Endothelial cell of umbilical vein (primary cell): ENCODE results near the gene PRR14. TPM values are rescaled to one million over a fixed set of nuclear protein-coding genes. Genes with fewer than 3 reads are reported as not detected.
"Not testable (repeated sequence)": the region's sequence is repeated elsewhere in the genome, so short reads cannot be mapped to it uniquely, and the experiment has no call there.

Experiments
- BruUV-seq: library from RNA; stranded (reverse); fragments of 400-500 nt; replicated peaks from 2 replicates; lab custom pipeline; 2021; lab: Mats Ljungman, UMichigan
- CTCF ChIA-PET: fragments of 300-600, 350-600 bp; sonication (Branson Sonifier 250); formaldehyde crosslinking; loops from one replicate; lab custom pipeline; 2021; ENCODE audit warnings: antibody characterized with exemption, inconsistent platforms; lab: Charles Lee
- POLR2A ChIA-PET: fragments of 300-600, 350-600 bp; sonication (Branson Sonifier 250); formaldehyde crosslinking; loops from one replicate; lab custom pipeline; 2021; ENCODE audit warnings: antibody characterized with exemption, inconsistent platforms; lab: Charles Lee
- DNase-seq: peaks from one replicate; pipeline ENCODE4 v3.0.0-alpha.2; 2011; ENCODE audit warnings: low read depth, low spot score
- FAIRE-seq: peaks from 2 replicates; lab custom pipeline; 2011; peaks lifted over from hg19 to GRCh38; lab: Jason Lieb, UNC
- H2AFZ ChIP-seq: 2 replicates; pipeline ENCODE4 v1.6.0; 2012; ENCODE audit warnings: low read depth, low read length, control low read depth, inconsistent platforms
- H3K27ac ChIP-seq: 2 replicates; pipeline ENCODE4 v1.5.1; 2011; ENCODE audit warnings: low read depth, mild to moderate bottlenecking, control low read depth, low read length, moderate library complexity; ENCODE audit not compliant: insufficient read depth
- H3K27me3 ChIP-seq, 2 experiments: 2 replicates each; pipeline versions ENCODE4 v1.6.0 to v1.6.1; 2011; ENCODE audit warnings: low read length in 2 of 2, mixed read lengths in 1 of 2; ENCODE audit not compliant: control insufficient read depth in 2 of 2, insufficient read depth in 2 of 2
- H3K36me3 ChIP-seq, 2 experiments: 2 replicates in 1 of 2; 3 replicates in 1 of 2; pipeline ENCODE4 v1.5.1; 2011; ENCODE audit warnings: low read length in 2 of 2, mild to moderate bottlenecking in 1 of 2, moderate library complexity in 1 of 2; ENCODE audit not compliant: control insufficient read depth in 2 of 2, insufficient read depth in 2 of 2; ENCODE audit errors: extremely low read depth in 1 of 2
- H3K4me1 ChIP-seq: 3 replicates; pipeline ENCODE4 v1.5.1; 2011; ENCODE audit warnings: mild to moderate bottlenecking, low read length; ENCODE audit not compliant: control insufficient read depth, insufficient read depth; ENCODE audit errors: extremely low read depth
- H3K4me2 ChIP-seq: 2 replicates; pipeline ENCODE4 v1.6.1; 2011; ENCODE audit warnings: low read length, control low read depth, mixed read lengths; ENCODE audit not compliant: insufficient read depth
- H3K4me3 ChIP-seq, 3 experiments: fragments of 200-600 bp in 1 of 3; sonication (generic), shearing (Covaris generic) in 1 of 3; replicated peaks in 1 of 3; 2 replicates each; pipeline ENCODE4 v1.5.1; 2011 to 2016; ENCODE audit warnings: control low read depth in 3 of 3, low read length in 3 of 3, mild to moderate bottlenecking in 2 of 3, inconsistent platforms in 1 of 3, low read depth in 1 of 3, moderate library complexity in 1 of 3; ENCODE audit not compliant: insufficient read depth in 1 of 3
- H3K79me2 ChIP-seq: 2 replicates; pipeline ENCODE4 v1.6.0; 2012; ENCODE audit warnings: low read length, inconsistent platforms; ENCODE audit not compliant: control insufficient read depth, insufficient read depth
- H3K9ac ChIP-seq: replicated peaks from 2 replicates; pipeline ENCODE3; 2011; ENCODE audit warnings: low read length, control low read depth; ENCODE audit not compliant: insufficient read depth; ENCODE audit errors: extremely low read depth
- H3K9me1 ChIP-seq: replicated peaks from 3 replicates; pipeline ENCODE4 v1.6.0; 2011; ENCODE audit warnings: mild to moderate bottlenecking, low read length; ENCODE audit not compliant: control insufficient read depth, insufficient read depth; ENCODE audit errors: extremely low read depth
- H3K9me3 ChIP-seq: replicated peaks from 2 replicates; pipeline ENCODE4 v1.5.1; 2012; ENCODE audit warnings: low read length, inconsistent platforms; ENCODE audit not compliant: control insufficient read depth, insufficient read depth
- H4K20me1 ChIP-seq: replicated peaks from 2 replicates; pipeline ENCODE3; 2011; ENCODE audit warnings: mild to moderate bottlenecking, low read length; ENCODE audit not compliant: control insufficient read depth, insufficient read depth; ENCODE audit errors: extremely low read depth
- CTCF ChIP-seq, 2 donors: IDR thresholded peaks; 1 replicate in 1 of 2; 2 replicates in 1 of 2; pipeline ENCODE4 v1.5.1; 2011; ENCODE audit warnings: low read length in 2 of 2, mild to moderate bottlenecking in 2 of 2, moderate library complexity in 2 of 2, control low read depth in 1 of 2, inconsistent platforms in 1 of 2, low read depth in 1 of 2; ENCODE audit not compliant: insufficient read depth in 1 of 2; ENCODE audit errors: extremely low read depth in 1 of 2
- EZH2 ChIP-seq: IDR thresholded peaks from 2 replicates; pipeline ENCODE4 v1.6.1; 2012; ENCODE audit warnings: borderline replicate concordance, low read depth, mild to moderate bottlenecking, moderate library complexity, low read length, inconsistent platforms; ENCODE audit not compliant: severe bottlenecking
- FOS ChIP-seq: IDR thresholded peaks from 2 replicates; pipeline ENCODE4 v1.6.1; 2011; ENCODE audit warnings: mild to moderate bottlenecking, low read length, moderate library complexity, borderline replicate concordance; ENCODE audit not compliant: insufficient read depth
- GATA2 ChIP-seq: IDR thresholded peaks from 2 replicates; pipeline ENCODE4 v1.7.0; 2011; ENCODE audit warnings: low read depth, mild to moderate bottlenecking, moderate library complexity, mixed read lengths, low read length; ENCODE audit not compliant: insufficient read length, insufficient read depth
- JUN ChIP-seq: IDR thresholded peaks from 2 replicates; pipeline ENCODE4 v1.6.1; 2011; ENCODE audit warnings: borderline replicate concordance, low read depth; ENCODE audit not compliant: insufficient read length, insufficient read depth
- MAX ChIP-seq: IDR thresholded peaks from 2 replicates; pipeline ENCODE4 v1.6.1; 2011; ENCODE audit not compliant: insufficient read depth, insufficient read length
- MYC ChIP-seq: IDR thresholded peaks from one replicate; pipeline ENCODE4 v1.6.1; 2011; ENCODE audit warnings: mild to moderate bottlenecking, low read depth, low read length
- POLR2A ChIP-seq: IDR thresholded peaks from 2 replicates; pipeline ENCODE4 v1.6.1; 2012; ENCODE audit warnings: low read depth, mild to moderate bottlenecking, control low read depth, low read length
- POLR2AphosphoS5 ChIP-seq: IDR thresholded peaks from 2 replicates; pipeline ENCODE4 v1.6.1; 2012; ENCODE audit warnings: low read depth, mild to moderate bottlenecking, control low read depth, low read length, moderate library complexity; ENCODE audit not compliant: insufficient read depth
- dilution Hi-C: fragments of 300-500 bp; cut with MboI; formaldehyde crosslinking; loops from one replicate; pipeline ENCODE4 v1.15.0; 2019; ENCODE audit warnings: low sequenced_read_pairs; ENCODE audit not compliant: extremely low pct_ligation_motif_present
- intact Hi-C: fragments of 100-400 bp; cut with micrococcal nuclease; formaldehyde crosslinking; loops from one replicate; pipeline ENCODE4 v1.10.0; 2022
- polyA plus RNA-seq, 4 experiments: library from polyadenylated mRNA; depleted of rRNA in 3 of 4; stranded (reverse) in 3 of 4; unstranded in 1 of 4; fragments of >200 nt; gene quantifications; 2 replicates each; pipeline versions ENCODE4 v1.2.1 to v1.2.3, GENCODE V29; 2011 to 2012; ENCODE audit warnings: missing spikeins in 1 of 4
- total RNA-seq: library from RNA; stranded (reverse); gene quantifications from 2 replicates; pipeline ENCODE4 v1.2.3, GENCODE V29; 2021

Gene PRR14
- total and polyA plus RNA-seq, 2 donors (not counting 3 experiments of a cell fraction or from before 2014, with no cell fraction given) = 17.0 to 70.0 TPM

- POLR2A ChIA-PET = interaction anchor here (2.0 kb wide), 1 partner anchor 36 kb away, joined by 5 read pairs; no protein-coding TSS in a partner anchor
- CTCF ChIA-PET = interaction anchor here (0.6 to 3.3 kb wide), 13 partner anchors 9 to 265 kb away, joined by 3 to 26 read pairs (median 5); partner anchors contain the start of genes DCTPP1, FBRS, PRR14 and ZNF689
Observed at GRCh38 chr16:30694926-30695693, 44.4 kb downstream of the PRR14 start.

GRCh38 chr16:30696646-30697045 lies 45.9 kb downstream of the PRR14 start:
- DNase-seq, H3K4me2 ChIP-seq, FAIRE-seq, H3K36me3 ChIP-seq, H3K9ac ChIP-seq, H3K4me3 ChIP-seq, H2AFZ ChIP-seq, H3K27ac ChIP-seq, BruUV-seq, H4K20me1 ChIP-seq, H3K9me1 ChIP-seq, POLR2A ChIA-PET, dilution Hi-C loops, H3K27me3 ChIP-seq, H3K9me3 ChIP-seq: not testable (repeated sequence)
- intact Hi-C loops = loop anchor here (5.0 kb wide), 2 partner anchors 51 to 169 kb away; partner anchors contain the start of genes PHKG2 and ZNF768
- H3K4me1 ChIP-seq = peaks cover 26% of the 10 kb centered on the region
- CTCF ChIA-PET = interaction anchor here (0.9 to 1.4 kb wide), 2 partner anchors 10 to 37 kb away, joined by 3 to 6 read pairs; no protein-coding TSS in a partner anchor
- H3K79me2 ChIP-seq = peaks cover 27% of the 10 kb centered on the region

More at GRCh38 chr16:30694926-30695693, 44.4 kb downstream of the PRR14 start:
- Histone ChIP-seq H3K9ac (no peak overlapping the region), H3K79me2 (peaks cover 11% of the 10 kb centered on the region), H3K27ac (no peak overlapping the region), H3K4me1 (peaks cover 20% of the 10 kb centered on the region), H2AFZ (peak overlapping the region; percentile 54), H3K9me3 (no peaks in the 10 kb centered on the region), H3K27me3 (peaks cover 0 to 3% of the 10 kb centered on the region in 2 experiments), H3K4me3 (no peak overlapping the region), H3K4me2 (no peak overlapping the region), H4K20me1 (peaks cover 3% of the 10 kb centered on the region), H3K36me3 (no peaks in the 10 kb centered on the region), H3K9me1 (no peaks in the 10 kb centered on the region)
- no peak for TF ChIP-seq POLR2AphosphoS5
- TF ChIP-seq EZH2 = no peak
- TF ChIP-seq POLR2A = no peak
- no peak for TF ChIP-seq CTCF (IDR thresholded peaks at IDR 0.05; ENCODE audit: extremely low read depth in 1 of 2, insufficient read depth in 1 of 2, low read depth in 1 of 2, low read length in 2 of 2)
- TF ChIP-seq FOS = no peak
- no peak for TF ChIP-seq GATA2
- TF ChIP-seq JUN = no peak
- no peak for TF ChIP-seq MAX
- TF ChIP-seq MYC = no peak
- FAIRE-seq (peak; percentile 31), DNase-seq (peak; percentile 23)
- dilution Hi-C loops (no loop called here), intact Hi-C loops (loop anchor here (1.0 to 5.0 kb wide), 5 partner anchors 37 to 264 kb away; partner anchors contain the start of genes DCTPP1, FBRS, PHKG2 and SEPHS2)
- no TSS peak for BruUV-seq
